Islet of Langerhans (tissue), 1 donor: ENCODE results near the gene PTPRZ1.

Experiments used
- FAIRE-seq: peaks from one replicate; lab custom pipeline; 2011; peaks lifted over from hg19 to GRCh38; lab: Jason Lieb, UNC

Gene PTPRZ1

GRCh38 chr7:122055073-122055472, 182.1 kb downstream of the PTPRZ1 start:
- FAIRE-seq: no peak

- FAIRE-seq: no peak
These were observed 184.0 kb downstream of the PTPRZ1 start for GRCh38 chr7:122056977-122057376.

- no peak for FAIRE-seq
These were observed 186.6 kb downstream of the PTPRZ1 start for GRCh38 chr7:122059542-122059941.

GRCh38 chr7:122063146-122063545, 190.2 kb downstream of the PTPRZ1 start:
- no peak for FAIRE-seq

GRCh38 chr7:122064971-122065370, 192.0 kb downstream of the PTPRZ1 start:
- no peak for FAIRE-seq

GRCh38 chr7:122067077-122067476, 194.1 kb downstream of the PTPRZ1 start:
- FAIRE-seq: no peak

- no peak for FAIRE-seq
These were observed 195.1 kb downstream of the PTPRZ1 start for GRCh38 chr7:122068046-122068445.

- FAIRE-seq: no peak
These were observed 196.0 kb downstream of the PTPRZ1 start for GRCh38 chr7:122068999-122069398.

GRCh38 chr7:122070062-122070461, 197.1 kb downstream of the PTPRZ1 start:
- FAIRE-seq: no peak

GRCh38 chr7:122070834-122071233, 197.9 kb downstream of the PTPRZ1 start:
- no peak for FAIRE-seq

- FAIRE-seq: no peak
These were observed 199.3 kb downstream of the PTPRZ1 start for GRCh38 chr7:122072272-122072671.

- no peak for FAIRE-seq
These were observed 200.1 kb downstream of the PTPRZ1 start for GRCh38 chr7:122072924-122073599.

- no peak for FAIRE-seq
These were observed 200.7 kb downstream of the PTPRZ1 start for GRCh38 chr7:122073635-122074034.

GRCh38 chr7:122082160-122082559, 209.2 kb downstream of the PTPRZ1 start:
- FAIRE-seq: no peak

- FAIRE-seq: no peak
These were observed 209.7 kb downstream of the PTPRZ1 start for GRCh38 chr7:122082670-122083069.

GRCh38 chr7:122092964-122093797, 220.2 kb downstream of the PTPRZ1 start:
- peak; percentile 96 for FAIRE-seq

GRCh38 chr7:122094549-122094948, 221.6 kb downstream of the PTPRZ1 start:
- no peak for FAIRE-seq

- FAIRE-seq: no peak
These were observed 222.7 kb downstream of the PTPRZ1 start for GRCh38 chr7:122095642-122096041.

GRCh38 chr7:122100021-122100420, 227.1 kb downstream of the PTPRZ1 start:
- no peak for FAIRE-seq

- FAIRE-seq: no peak
These were observed 230.1 kb downstream of the PTPRZ1 start for GRCh38 chr7:122103064-122103463.
